ENCODE measurements around the gene ARL5C.
A peak's percentile ranks its signal among the peaks of the same experiment; 100 is the strongest.

ARL5C gene

GRCh38 chr17:39150795-39151149 lies 15.2 kb downstream of the ARL5C start:
- H3K27me3 Mint-ChIP-seq, result peaks cover 50% of the 10 kb centered on the region
- H3K4me3 Mint-ChIP-seq, result peak overlapping the region; percentile 35
- peaks cover 34% of the 10 kb centered on the region for H3K4me1 Mint-ChIP-seq (ENCODE audit: low read depth)
- intact Hi-C loops (cut with micrococcal nuclease), result no loop called here
- H3K36me3 Mint-ChIP-seq (ENCODE audit: low read depth), result peaks cover 8% of the 10 kb centered on the region
- H3K27ac Mint-ChIP-seq, result no peak overlapping the region
- H3K9me3 Mint-ChIP-seq, result no peaks in the 10 kb centered on the region

DNA sequence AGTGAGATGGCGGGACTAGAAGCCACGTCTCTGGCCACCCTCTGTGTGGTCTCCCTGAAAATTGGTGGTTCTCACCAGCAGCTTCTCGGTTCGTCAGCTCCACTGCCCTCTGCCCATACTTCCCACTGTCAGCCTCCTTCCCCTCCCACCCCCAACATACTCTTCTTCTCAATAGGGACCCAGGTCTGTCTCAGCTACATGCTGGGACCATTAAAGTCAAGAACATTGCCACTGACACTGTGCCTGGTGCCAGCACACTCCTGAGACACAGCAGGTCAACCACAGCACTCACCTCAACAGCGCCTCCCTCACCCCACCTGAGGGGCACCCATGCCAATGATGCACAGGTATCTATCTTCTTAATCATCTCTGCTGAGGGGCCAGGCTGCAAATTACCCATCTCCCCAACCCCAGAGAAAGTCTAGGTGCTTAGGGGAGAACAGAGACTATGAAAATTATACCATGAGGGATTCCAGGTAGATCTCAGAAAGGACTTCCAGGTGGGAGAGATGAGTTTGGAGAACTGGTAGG lies 15.8 kb downstream of the ARL5C start:
- peaks cover 8% of the 10 kb centered on the region for H3K36me3 Mint-ChIP-seq (ENCODE audit: low read depth)
- intact Hi-C loops (cut with micrococcal nuclease), result no loop called here
- peaks cover 34% of the 10 kb centered on the region for H3K4me1 Mint-ChIP-seq (ENCODE audit: low read depth)
- peaks cover 56% of the 10 kb centered on the region for H3K27me3 Mint-ChIP-seq
- no peak overlapping the region for H3K4me3 Mint-ChIP-seq
- H3K9me3 Mint-ChIP-seq, result no peaks in the 10 kb centered on the region
- H3K27ac Mint-ChIP-seq, result no peak overlapping the region

- H3K27ac Mint-ChIP-seq, result no peak overlapping the region
- H3K9me3 Mint-ChIP-seq, result no peaks in the 10 kb centered on the region
- peaks cover 21% of the 10 kb centered on the region for H3K4me1 Mint-ChIP-seq (ENCODE audit: low read depth)
- intact Hi-C loops (cut with micrococcal nuclease), result no loop called here
- H3K27me3 Mint-ChIP-seq, result peaks cover 63% of the 10 kb centered on the region
- no peaks in the 10 kb centered on the region for H3K36me3 Mint-ChIP-seq (ENCODE audit: low read depth)
- H3K4me3 Mint-ChIP-seq, result no peak overlapping the region
Observed at GRCh38 chr17:39147221-39148185, 18.5 kb downstream of the ARL5C start.

GRCh38 chr17:39146273-39146672 lies 19.7 kb downstream of the ARL5C start:
- intact Hi-C loops (cut with micrococcal nuclease), result no loop called here
- Mint-ChIP-seq H3K9me3 (no peaks in the 10 kb centered on the region), H3K4me3 (no peak overlapping the region), H3K4me1 (ENCODE audit: low read depth) (peaks cover 11% of the 10 kb centered on the region), H3K36me3 (ENCODE audit: low read depth) (no peaks in the 10 kb centered on the region), H3K27me3 (peaks cover 53% of the 10 kb centered on the region), H3K27ac (no peak overlapping the region)

GRCh38 chr17:39145143-39145542 lies 20.8 kb downstream of the ARL5C start:
- Mint-ChIP-seq H3K4me3 (no peak overlapping the region), H3K9me3 (no peaks in the 10 kb centered on the region), H3K27me3 (peaks cover 44% of the 10 kb centered on the region), H3K4me1 (ENCODE audit: low read depth) (peaks cover 11% of the 10 kb centered on the region), H3K27ac (no peak overlapping the region), H3K36me3 (ENCODE audit: low read depth) (no peaks in the 10 kb centered on the region)
- intact Hi-C loops (cut with micrococcal nuclease), result no loop called here

- H3K4me1 Mint-ChIP-seq (ENCODE audit: low read depth), result peaks cover 11% of the 10 kb centered on the region
- no peak overlapping the region for H3K4me3 Mint-ChIP-seq
- no peaks in the 10 kb centered on the region for H3K36me3 Mint-ChIP-seq (ENCODE audit: low read depth)
- H3K27ac Mint-ChIP-seq, result no peak overlapping the region
- intact Hi-C loops (cut with micrococcal nuclease), result no loop called here
- H3K27me3 Mint-ChIP-seq, result peaks cover 42% of the 10 kb centered on the region
- H3K9me3 Mint-ChIP-seq, result no peaks in the 10 kb centered on the region
Observed at GRCh38 chr17:39144416-39144840, 21.5 kb downstream of the ARL5C start.

DNA sequence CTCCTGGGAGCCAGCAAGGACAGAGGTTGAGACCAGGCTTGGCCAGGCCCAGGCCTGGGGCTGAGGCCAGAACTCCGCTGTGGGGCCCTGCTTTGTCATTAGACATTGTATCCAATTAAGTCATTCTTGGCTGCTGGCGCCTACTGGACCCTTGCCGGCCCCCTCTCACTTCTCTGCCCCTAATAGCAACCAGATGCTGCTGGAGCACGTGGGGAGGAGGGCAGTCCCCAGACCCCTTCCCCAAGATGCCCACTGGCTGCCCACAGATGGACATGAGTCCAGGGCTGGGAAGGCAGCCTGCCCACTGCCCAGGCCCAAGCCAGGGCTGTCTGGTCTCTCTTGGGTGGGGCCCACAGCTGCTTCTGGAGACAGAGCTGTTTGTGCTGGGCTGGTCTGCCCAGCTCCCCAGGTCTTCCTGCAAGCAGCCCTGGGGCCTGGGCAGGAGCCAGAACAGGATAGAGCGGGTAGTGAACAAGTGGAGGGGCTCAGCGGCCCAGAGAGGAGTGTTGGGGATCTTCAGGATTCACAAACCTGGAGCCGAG lies 22.3 kb downstream of the ARL5C start:
- intact Hi-C loops (cut with micrococcal nuclease), result no loop called here
- no peaks in the 10 kb centered on the region for H3K9me3 Mint-ChIP-seq
- peaks cover 35% of the 10 kb centered on the region for H3K27me3 Mint-ChIP-seq
- H3K36me3 Mint-ChIP-seq (ENCODE audit: low read depth), result no peaks in the 10 kb centered on the region
- H3K4me1 Mint-ChIP-seq (ENCODE audit: low read depth), result peaks cover 6% of the 10 kb centered on the region
- H3K4me3 Mint-ChIP-seq, result no peak overlapping the region
- no peak overlapping the region for H3K27ac Mint-ChIP-seq

- intact Hi-C loops (cut with micrococcal nuclease), result no loop called here
- H3K27ac Mint-ChIP-seq, result no peak overlapping the region
- no peaks in the 10 kb centered on the region for H3K36me3 Mint-ChIP-seq (ENCODE audit: low read depth)
- H3K4me1 Mint-ChIP-seq (ENCODE audit: low read depth), result peaks cover 6% of the 10 kb centered on the region
- H3K27me3 Mint-ChIP-seq, result peaks cover 27% of the 10 kb centered on the region
- no peak overlapping the region for H3K4me3 Mint-ChIP-seq
- no peaks in the 10 kb centered on the region for H3K9me3 Mint-ChIP-seq
Observed at GRCh38 chr17:39141915-39142664, 23.9 kb downstream of the ARL5C start.

DNA sequence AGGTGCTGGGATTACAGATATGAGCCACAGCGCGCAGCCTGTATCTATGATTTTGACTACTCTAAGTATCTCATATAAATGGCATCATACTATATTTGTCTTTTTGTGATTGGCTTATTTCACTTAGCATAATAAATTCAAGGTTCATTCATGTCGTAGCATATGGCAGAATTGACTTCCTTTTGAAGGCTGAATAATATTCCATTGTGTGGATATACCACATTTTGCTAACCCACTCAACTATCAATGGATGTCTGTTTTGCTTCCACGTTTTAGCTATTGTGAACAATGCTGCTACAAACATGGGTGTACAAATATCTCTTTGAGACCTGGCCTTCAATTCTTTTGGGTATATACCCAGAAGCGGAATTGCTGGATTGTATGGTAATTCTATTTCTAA lies 24.7 kb downstream of the ARL5C start:
- H3K36me3 Mint-ChIP-seq (ENCODE audit: low read depth), result no peaks in the 10 kb centered on the region
- H3K9me3 Mint-ChIP-seq, result no peaks in the 10 kb centered on the region
- intact Hi-C loops (cut with micrococcal nuclease), result no loop called here
- H3K27me3 Mint-ChIP-seq, result peaks cover 29% of the 10 kb centered on the region
- no peak overlapping the region for H3K4me3 Mint-ChIP-seq
- H3K4me1 Mint-ChIP-seq (ENCODE audit: low read depth), result peaks cover 6% of the 10 kb centered on the region
- no peak overlapping the region for H3K27ac Mint-ChIP-seq

DNA sequence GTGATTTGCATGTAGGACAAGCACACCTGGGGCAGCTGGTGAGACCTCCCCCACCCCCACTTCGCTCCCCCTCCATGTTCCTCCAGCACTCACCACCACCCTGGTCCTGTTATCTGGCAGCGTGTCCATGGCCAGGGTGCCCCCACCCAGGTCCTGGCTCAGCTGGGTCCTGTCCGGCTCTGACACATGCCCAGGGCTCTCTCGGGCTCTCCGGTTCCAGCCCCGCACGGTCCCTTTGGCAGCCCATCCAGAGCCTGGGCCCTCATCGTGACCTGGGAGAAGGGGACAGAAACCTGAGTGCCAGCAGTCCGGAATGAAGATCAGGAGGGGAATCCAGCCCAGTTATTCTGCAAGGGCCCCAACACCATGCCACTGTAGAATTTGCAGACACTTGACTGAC lies 26.4 kb downstream of the ARL5C start:
- Mint-ChIP-seq H3K9me3 (no peaks in the 10 kb centered on the region), H3K27ac (no peak overlapping the region), H3K36me3 (ENCODE audit: low read depth) (no peaks in the 10 kb centered on the region), H3K27me3 (peaks cover 27% of the 10 kb centered on the region), H3K4me1 (ENCODE audit: low read depth) (peaks cover 6% of the 10 kb centered on the region), H3K4me3 (no peak overlapping the region)
- intact Hi-C loops (cut with micrococcal nuclease), result no loop called here

DNA sequence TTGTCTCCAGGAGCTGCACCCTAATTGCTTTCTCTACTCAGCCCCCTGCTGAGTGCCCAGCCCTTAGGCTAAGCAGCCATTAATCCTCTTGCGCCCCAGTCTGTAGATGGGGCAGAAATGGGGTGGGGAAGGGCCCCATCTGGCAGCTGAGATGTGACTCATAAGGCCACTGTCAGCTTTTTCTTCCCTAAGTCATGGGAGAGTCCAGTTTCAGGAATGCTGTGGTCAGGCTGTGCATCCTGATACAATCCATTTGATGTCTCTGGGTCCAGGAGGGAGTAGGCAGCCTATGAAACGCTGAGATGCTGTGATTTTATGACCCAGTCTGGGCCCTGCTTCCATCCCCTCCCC lies 26.8 kb downstream of the ARL5C start:
- Mint-ChIP-seq H3K27me3 (peaks cover 25% of the 10 kb centered on the region), H3K9me3 (no peaks in the 10 kb centered on the region), H3K36me3 (ENCODE audit: low read depth) (no peaks in the 10 kb centered on the region), H3K4me1 (ENCODE audit: low read depth) (peaks cover 1% of the 10 kb centered on the region), H3K4me3 (no peak overlapping the region), H3K27ac (peak overlapping the region; percentile 18)
- intact Hi-C loops (cut with micrococcal nuclease), result no loop called here

GRCh38 chr17:39138431-39139160 lies 27.4 kb downstream of the ARL5C start:
- no peaks in the 10 kb centered on the region for H3K4me1 Mint-ChIP-seq (ENCODE audit: low read depth)
- H3K9me3 Mint-ChIP-seq, result no peaks in the 10 kb centered on the region
- peaks cover 25% of the 10 kb centered on the region for H3K27me3 Mint-ChIP-seq
- intact Hi-C loops (cut with micrococcal nuclease), result no loop called here
- peak overlapping the region; percentile 18 for H3K27ac Mint-ChIP-seq
- H3K36me3 Mint-ChIP-seq (ENCODE audit: low read depth), result no peaks in the 10 kb centered on the region
- no peak overlapping the region for H3K4me3 Mint-ChIP-seq

DNA sequence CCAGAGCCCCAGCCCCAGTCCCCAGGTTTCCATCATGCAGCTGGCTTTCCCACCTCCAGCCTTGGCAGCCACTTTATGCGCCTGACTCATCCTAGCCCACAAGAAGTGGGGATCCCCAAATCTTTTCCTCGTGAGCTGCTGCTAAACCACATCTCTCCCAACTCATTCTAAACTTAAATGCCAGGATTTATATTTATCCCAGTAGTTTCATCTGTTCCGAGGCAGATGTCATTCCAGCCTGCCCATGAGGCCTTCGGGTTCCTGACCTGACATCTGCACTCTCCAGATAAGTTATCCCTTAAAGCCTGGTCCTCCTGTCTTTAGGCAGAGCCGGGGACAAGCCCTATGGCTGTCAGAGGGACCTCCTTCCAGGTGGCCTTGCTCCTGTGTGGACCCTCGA lies 31.1 kb downstream of the ARL5C start:
- H3K27ac Mint-ChIP-seq, result no peak overlapping the region
- H3K4me3 Mint-ChIP-seq, result no peak overlapping the region
- H3K9me3 Mint-ChIP-seq, result no peaks in the 10 kb centered on the region
- peaks cover 33% of the 10 kb centered on the region for H3K27me3 Mint-ChIP-seq
- H3K36me3 Mint-ChIP-seq (ENCODE audit: low read depth), result no peaks in the 10 kb centered on the region
- intact Hi-C loops (cut with micrococcal nuclease), result no loop called here
- no peaks in the 10 kb centered on the region for H3K4me1 Mint-ChIP-seq (ENCODE audit: low read depth)

Data from dendritic cell treated with granulocyte-macrophage colony-stimulating factor and Interleukin-4, amounts not matched to agents 40 ng/mL and 50 ng/mL, for 4 days (primary cell).